Right cardiac atrium (tissue), 5 donors: ENCODE data around the gene POMP. TPM values are rescaled to one million over a fixed set of nuclear protein-coding genes. Genes with fewer than 3 reads are reported as not detected.

ENCODE experiments used
- ATAC-seq, 2 donors: fragments of 200-7000 bp; cut with Tn5 transposase; one replicate each; pipeline versions ENCODE4 v1.8.0 to v1.9.1; 2020; ENCODE audit warnings: moderate library complexity in 2 of 2, mild to moderate bottlenecking in 1 of 2
- DNase-seq, 3 donors: peaks; one replicate each; pipeline ENCODE4 v3.0.0-alpha.2; 2020
- H3K27ac ChIP-seq: one replicate; pipeline ENCODE4 v1.5.1; 2013; ENCODE audit warnings: mild to moderate bottlenecking, low read length, control low read depth, moderate library complexity
- H3K27me3 ChIP-seq: one replicate; pipeline ENCODE4 v1.6.1; 2013; ENCODE audit not compliant: control insufficient read depth, insufficient read depth
- H3K4me1 ChIP-seq: one replicate; pipeline ENCODE4 v1.6.1; 2013; ENCODE audit warnings: low read length; ENCODE audit not compliant: control insufficient read depth, insufficient read depth
- H3K4me3 ChIP-seq: one replicate; pipeline ENCODE4 v1.5.1; 2013; ENCODE audit warnings: low read length, control low read depth
- H3K9me3 ChIP-seq: one replicate; pipeline ENCODE4 v1.6.1; 2013; ENCODE audit warnings: low read length; ENCODE audit not compliant: control insufficient read depth
- WGBS: extraction: QIAGEN DNeasy Blood & Tissue Kit; methylation state at CpG from one replicate; pipeline ENCODE4 v1.1.7; 2013; 5-methylcytosine and 5-hydroxymethylcytosine counted together
- intact Hi-C, 4 donors: fragments of 100-400 bp; cut with DNase I; formaldehyde crosslinking; loops; one replicate each; pipeline versions ENCODE4 v1.11.0 to v1.14.0; 2022 to 2023
- polyA plus RNA-seq: library from polyadenylated mRNA; stranded (reverse); fragments of 200-250 nt; gene quantifications from one replicate; pipeline ENCODE4 v1.2.3, GENCODE V29; 2013
- total RNA-seq, 4 donors: library from RNA; stranded (reverse); fragmentation: NEBNext Ultra II Directional; extraction: Animal tissue kit (Norgen Biotek cat#: 25700); gene quantifications; one replicate each; pipeline ENCODE4 v1.2.1, GENCODE V29; 2021
- donor health status: healthy with polysubstance abuse.
- donor health status: DM: no; HTN: yes; CAD: no.
- donor health status: DM: no; HTN: no; CAD: no.
- donor health status: DM: no; HTN: yes; CAD: no; lungs with severe emphysema.
- donor health status: DM: yes; HTN: yes; CAD: no.

The POMP gene
- total and polyA plus RNA-seq, 5 donors: 75.3 to 147 (median 96.9) TPM

- H3K9me3 ChIP-seq: no peaks in the 10 kb centered on the region
- peaks cover 2% of the 10 kb centered on the region for H3K4me1 ChIP-seq
- no peak overlapping the region for H3K4me3 ChIP-seq
- whole genome bisulfite sequencing: 84% methylated on average over 3 of the region's 3 CpGs
- H3K27ac ChIP-seq: no peak overlapping the region
- H3K27me3 ChIP-seq: no peaks in the 10 kb centered on the region
- ATAC-seq: no peak
- DNase-seq: no peak
- intact Hi-C loops: loop anchor here in 2 of 4 donors (5.0 to 10.0 kb wide), 3 partner anchors 104 to 316 kb away; partner anchors contain the start of gene FLT1 (in 1 of the 2)
These were observed 20.2 kb upstream of the POMP start for GRCh38 chr13:28638756-28639155.

- ATAC-seq (peak in 1 of 2 donors; percentile 85), DNase-seq (no peak)
- peaks cover 2% of the 10 kb centered on the region for H3K4me1 ChIP-seq
- H3K9me3 ChIP-seq: no peaks in the 10 kb centered on the region
- intact Hi-C loops: no loop called here
- peak overlapping the region; percentile 60 for H3K27ac ChIP-seq
- 58% methylated on average over 12 of the region's 12 CpGs for WGBS
- no peaks in the 10 kb centered on the region for H3K27me3 ChIP-seq
- no peak overlapping the region for H3K4me3 ChIP-seq
These were observed 17.9 kb upstream of the POMP start for GRCh38 chr13:28640861-28641599.

GRCh38 chr13:28641600-28641926 is 17.4 kb upstream of the POMP start:
- DNase-seq (no peak), ATAC-seq (no peak)
- WGBS: 80% methylated on average over 3 of the region's 3 CpGs
- Histone ChIP-seq H3K4me1 (peaks cover 2% of the 10 kb centered on the region), H3K27me3 (no peaks in the 10 kb centered on the region), H3K27ac (peak overlapping the region; percentile 60), H3K4me3 (no peak overlapping the region), H3K9me3 (no peaks in the 10 kb centered on the region)
- intact Hi-C loops: no loop called here

GRCh38 chr13:28650284-28650683 is 8.6 kb upstream of the POMP start:
- Histone ChIP-seq H3K27me3 (no peaks in the 10 kb centered on the region), H3K9me3 (no peaks in the 10 kb centered on the region), H3K4me3 (no peak overlapping the region), H3K27ac (no peak overlapping the region), H3K4me1 (peaks cover 3% of the 10 kb centered on the region)
- DNase-seq: no peak
- ATAC-seq: no peak
- intact Hi-C loops: no loop called here
- WGBS: 95% methylated on average over 2 of the region's 2 CpGs

GRCh38 chr13:28651810-28652401 is 7.0 kb upstream of the POMP start:
- WGBS: 76% methylated on average over 7 of the region's 7 CpGs
- Histone ChIP-seq H3K27ac (no peak overlapping the region), H3K27me3 (no peaks in the 10 kb centered on the region), H3K4me1 (peaks cover 5% of the 10 kb centered on the region), H3K4me3 (no peak overlapping the region), H3K9me3 (no peaks in the 10 kb centered on the region)
- intact Hi-C loops: no loop called here
- DNase-seq (no peak), ATAC-seq (peak in 1 of 2 donors; percentile 22)

GRCh38 chr13:28653111-28653510 is 5.8 kb upstream of the POMP start:
- 54% methylated on average over 1 of the region's 1 CpG for WGBS
- Histone ChIP-seq H3K4me1 (peaks cover 5% of the 10 kb centered on the region), H3K9me3 (no peaks in the 10 kb centered on the region), H3K4me3 (no peak overlapping the region), H3K27ac (no peak overlapping the region), H3K27me3 (no peaks in the 10 kb centered on the region)
- intact Hi-C loops: no loop called here
- DNase-seq (no peak), ATAC-seq (no peak)

GRCh38 chr13:28654276-28654675 is 4.7 kb upstream of the POMP start:
- peaks cover 5% of the 10 kb centered on the region for H3K4me1 ChIP-seq
- intact Hi-C loops: no loop called here
- no peak overlapping the region for H3K4me3 ChIP-seq
- no peaks in the 10 kb centered on the region for H3K27me3 ChIP-seq
- no peak overlapping the region for H3K27ac ChIP-seq
- 99% methylated on average over 1 of the region's 1 CpG for WGBS
- ATAC-seq (no peak), DNase-seq (no peak)
- no peaks in the 10 kb centered on the region for H3K9me3 ChIP-seq

GRCh38 chr13:28655561-28655960 is 3.4 kb upstream of the POMP start:
- ATAC-seq (no peak), DNase-seq (no peak)
- Histone ChIP-seq H3K4me3 (no peak overlapping the region), H3K27ac (no peak overlapping the region), H3K4me1 (peaks cover 5% of the 10 kb centered on the region), H3K27me3 (no peaks in the 10 kb centered on the region), H3K9me3 (no peaks in the 10 kb centered on the region)
- intact Hi-C loops: no loop called here
- 71% methylated on average over 3 of the region's 3 CpGs for WGBS

- ATAC-seq: peak in 1 of 2 donors; percentile 9
- H3K4me1 ChIP-seq: peaks cover 4% of the 10 kb centered on the region
- 23% methylated on average over 12 of the region's 12 CpGs for WGBS
These were observed 969 bp upstream of the POMP start for GRCh38 chr13:28657784-28658538.

GRCh38 chr13:28658539-28658795 is 463 bp upstream of the POMP start:
- peak; percentile 18 to 35 for ATAC-seq
- Histone ChIP-seq H3K27me3 (no peaks in the 10 kb centered on the region), H3K4me1 (peaks cover 4% of the 10 kb centered on the region), H3K9me3 (no peaks in the 10 kb centered on the region), H3K4me3 (peak overlapping the region; percentile 61), H3K27ac (peak overlapping the region; percentile 43)
- no peak for DNase-seq
- under 1% methylated on average over 8 of the region's 8 CpGs for WGBS
- intact Hi-C loops: no loop called here

More at GRCh38 chr13:28657784-28658538, 969 bp upstream of the POMP start:
- Histone ChIP-seq H3K27ac (peak overlapping the region; percentile 85), H3K9me3 (no peaks in the 10 kb centered on the region), H3K4me3 (peak overlapping the region; percentile 61), H3K27me3 (no peaks in the 10 kb centered on the region)
- intact Hi-C loops: no loop called here
- DNase-seq: no peak

GRCh38 chr13:28659621-28659970 is 666 bp downstream of the POMP start:
- 16% methylated on average over 4 of the region's 4 CpGs for WGBS
- DNase-seq (no peak), ATAC-seq (peak in 1 of 2 donors; percentile 34)
- H3K4me3 ChIP-seq: peak overlapping the region; percentile 61
- H3K27me3 ChIP-seq: no peaks in the 10 kb centered on the region
- peak overlapping the region; percentile 85 for H3K27ac ChIP-seq
- peaks cover 4% of the 10 kb centered on the region for H3K4me1 ChIP-seq
- intact Hi-C loops: no loop called here
- no peaks in the 10 kb centered on the region for H3K9me3 ChIP-seq
